NCI-H460 (cell line): ENCODE data around the gene MMP17. TPM values are rescaled to one million over a fixed set of nuclear protein-coding genes. Genes with fewer than 3 reads are reported as not detected.
"Not testable (repeated sequence)": the region's sequence is repeated elsewhere in the genome, so short reads cannot be mapped to it uniquely, and the experiment has no call there.

Experiments used
- DNase-seq: peaks from one replicate; pipeline ENCODE4 v3.0.0-alpha.2; 2016; ENCODE audit warnings: low read depth; ENCODE audit errors: extremely low read depth
- total RNA-seq: library from RNA; depleted of rRNA; stranded (reverse); fragments of >200 nt; shearing (Covaris generic); gene quantifications from 2 replicates; pipeline ENCODE4 v1.2.3, GENCODE V29; 2014

The MMP17 gene
- total RNA-seq, 1 experiment from 2014 or later, result 32.6 TPM

- DNase-seq, result no peak
These were observed 28.2 kb upstream of the MMP17 start for GRCh38 chr12:131799828-131800593.

- no peak for DNase-seq
These were observed 27.5 kb upstream of the MMP17 start for GRCh38 chr12:131800594-131801135.

- DNase-seq, result no peak
These were observed 26.8 kb upstream of the MMP17 start for GRCh38 chr12:131801254-131801866.

DNA sequence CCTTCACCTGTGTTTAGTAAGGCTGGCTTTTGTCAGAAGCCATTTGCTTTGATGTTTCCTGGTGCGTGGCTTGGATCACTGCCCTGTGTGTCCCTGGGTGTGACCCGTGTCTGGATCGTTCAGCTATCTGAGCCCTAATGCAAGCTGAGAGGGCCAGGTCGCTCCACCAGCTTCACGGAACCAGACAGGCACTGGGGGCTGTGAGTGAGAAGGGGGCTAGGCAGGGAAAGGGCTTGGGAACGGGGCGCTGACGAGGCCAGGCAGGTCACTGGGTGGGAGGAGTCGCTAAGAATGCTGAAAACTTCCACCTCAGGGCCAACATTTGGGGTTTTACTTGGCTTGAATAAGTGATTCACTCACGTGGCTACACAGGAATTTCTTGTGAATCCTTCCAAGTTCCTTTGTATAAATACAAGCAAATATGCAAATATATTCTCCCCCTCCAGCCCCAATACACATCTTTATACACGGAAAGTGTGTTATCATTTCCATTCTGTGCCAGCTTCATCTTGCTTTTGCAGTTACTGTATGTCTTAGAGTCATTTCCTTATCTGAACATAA is 24.2 kb upstream of the MMP17 start:
- DNase-seq, result no peak

DNA sequence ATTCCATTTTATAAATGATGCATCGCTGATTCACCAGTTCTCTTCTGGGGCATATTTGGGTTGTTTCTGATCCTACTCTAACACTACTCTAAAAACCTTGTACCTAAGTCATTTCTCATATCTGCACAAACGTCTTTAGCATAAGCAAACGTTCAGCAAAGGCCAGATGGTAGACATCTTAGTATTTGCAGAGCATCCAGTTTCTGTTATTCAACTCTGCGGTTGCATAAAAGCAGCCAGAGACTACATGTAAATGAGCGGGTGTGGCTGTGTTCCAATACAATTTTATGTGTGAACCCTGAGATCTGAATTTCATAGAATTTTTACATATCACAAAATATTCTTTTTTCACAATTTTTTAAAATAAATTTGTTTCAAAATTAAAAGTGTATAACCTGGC is 22.8 kb upstream of the MMP17 start:
- no peak for DNase-seq

DNA sequence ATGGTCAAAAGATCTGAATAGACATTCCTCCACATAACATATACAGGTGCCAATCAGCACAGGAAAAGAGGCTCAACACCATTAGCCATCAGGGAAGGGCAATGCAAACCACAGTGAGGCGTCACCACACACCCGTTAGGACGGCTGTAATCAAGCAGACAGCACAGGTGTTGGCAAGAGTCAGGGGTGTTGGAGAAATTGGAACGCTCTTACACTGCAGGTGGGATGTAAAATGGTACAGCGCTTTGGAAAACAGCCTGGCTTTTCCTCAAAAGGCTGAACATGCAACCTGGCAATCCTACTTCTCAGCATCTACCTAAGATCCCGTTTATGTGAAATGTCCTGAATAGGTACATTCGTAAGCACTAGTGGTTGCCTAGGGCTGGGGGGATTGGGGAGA is 21.5 kb upstream of the MMP17 start:
- DNase-seq, result no peak

DNA sequence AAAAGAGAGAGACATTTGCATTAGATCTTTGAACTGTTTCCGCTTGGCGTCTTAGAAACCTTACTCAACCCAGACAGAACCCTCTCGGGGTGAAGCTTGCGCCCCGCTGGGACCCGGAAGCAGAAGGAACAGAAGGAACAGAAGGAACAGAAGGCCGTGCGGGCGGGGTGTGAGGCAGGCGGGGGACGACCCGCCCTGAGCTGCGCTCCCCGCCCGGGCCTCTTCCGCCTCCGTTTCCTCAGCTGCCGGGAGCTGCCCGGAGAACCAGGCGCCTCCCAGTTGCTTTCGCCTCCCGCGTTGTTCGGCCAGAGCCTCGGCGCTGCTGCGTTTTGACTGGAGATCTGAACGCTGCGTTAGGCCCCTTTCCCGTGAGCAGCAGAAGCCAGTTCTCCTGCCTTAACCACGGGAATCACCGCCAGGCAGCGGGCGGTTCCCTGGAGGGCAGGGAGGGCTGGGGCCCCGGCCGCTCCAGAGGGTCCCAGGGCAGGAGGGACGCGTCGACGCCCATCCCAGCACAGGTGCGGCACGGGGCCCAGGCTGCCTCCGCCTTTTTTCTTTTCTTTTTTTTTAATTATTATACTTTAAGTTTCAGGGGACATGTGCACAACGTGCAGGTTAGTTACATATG is 19.3 kb upstream of the MMP17 start:
- no peak for DNase-seq

DNA sequence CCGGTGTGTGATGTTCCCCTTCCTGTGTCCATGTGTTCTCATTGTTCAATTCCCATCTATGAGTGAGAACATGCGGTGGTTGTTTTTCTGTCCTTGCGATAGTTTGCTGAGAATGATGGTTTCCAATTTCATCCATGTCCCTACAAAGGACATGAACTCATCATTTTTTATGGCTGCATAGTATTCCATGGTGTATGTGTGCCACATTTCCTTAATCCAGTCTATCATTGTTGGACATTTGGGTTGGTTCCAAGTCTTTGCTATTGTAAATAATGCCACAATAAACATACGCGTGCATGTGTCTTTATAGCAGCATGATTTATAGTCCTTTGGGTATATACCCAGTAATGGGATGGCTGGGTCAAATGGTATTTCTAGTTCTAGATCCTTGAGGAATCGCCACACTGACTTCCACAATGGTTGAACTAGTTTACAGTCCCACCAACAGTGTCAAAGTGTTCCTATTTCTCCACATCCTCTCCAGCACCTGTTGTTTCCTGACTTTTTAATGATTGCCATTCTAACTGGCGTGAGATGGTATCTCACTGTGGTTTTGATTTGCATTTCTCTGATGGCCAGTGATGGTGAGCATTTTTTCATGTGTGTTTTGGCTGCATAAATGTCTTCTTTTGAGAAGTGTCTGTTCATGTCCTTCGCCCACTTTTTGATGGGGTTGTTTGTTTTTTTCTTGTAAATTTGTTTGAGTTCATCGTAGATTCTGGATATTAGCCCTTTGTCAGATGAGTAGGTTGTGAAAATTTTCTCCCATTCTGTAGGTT is 18.5 kb upstream of the MMP17 start:
- DNase-seq, result not testable (repeated sequence)

GRCh38 chr12:131810726-131811125 is 17.5 kb upstream of the MMP17 start:
- no peak for DNase-seq

- no peak for DNase-seq
These were observed 13.1 kb upstream of the MMP17 start for GRCh38 chr12:131815131-131815530.

- no peak for DNase-seq
These were observed 11.7 kb upstream of the MMP17 start for GRCh38 chr12:131816495-131816894.

- DNase-seq, result no peak
These were observed 11.0 kb upstream of the MMP17 start for GRCh38 chr12:131817241-131817640.

GRCh38 chr12:131818821-131819585 is 9.2 kb upstream of the MMP17 start:
- DNase-seq, result no peak

- DNase-seq, result no peak
These were observed 3.7 kb upstream of the MMP17 start for GRCh38 chr12:131824450-131824849.

DNA sequence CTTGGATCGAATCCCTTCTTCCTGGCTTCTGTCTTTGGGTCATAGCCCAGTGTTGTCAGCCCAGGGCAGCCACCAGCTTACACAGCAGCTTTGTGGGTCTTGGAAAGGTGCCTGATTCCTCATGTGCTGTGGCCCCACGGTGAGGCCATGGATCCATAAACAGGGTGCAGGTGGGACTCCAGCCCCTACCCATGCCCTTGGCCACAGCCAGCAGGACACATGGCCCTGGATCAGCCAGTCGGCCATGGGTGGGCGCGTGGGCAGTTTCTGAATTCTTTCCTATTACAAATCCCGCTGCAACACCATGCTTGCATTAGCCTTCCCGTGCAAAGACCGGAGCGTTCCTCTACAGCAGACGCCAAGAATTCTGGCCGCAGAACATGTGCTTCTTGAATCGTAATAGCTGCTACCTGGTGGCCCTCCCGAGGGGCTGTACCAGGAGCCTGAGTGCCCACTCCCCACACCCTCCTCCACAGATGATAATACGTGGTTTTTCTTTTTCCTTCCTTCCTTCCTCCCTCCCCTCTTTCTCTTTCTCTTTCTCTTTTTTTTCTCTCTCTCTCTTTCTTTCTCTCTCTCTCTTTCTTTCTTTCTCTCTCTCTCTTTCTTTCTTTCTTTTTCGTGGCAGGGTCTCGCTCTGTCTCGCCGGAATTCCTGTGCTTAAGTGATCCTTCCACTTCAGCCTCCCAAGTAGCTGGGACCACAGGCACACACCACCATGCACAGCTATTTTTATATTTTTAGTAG is 2.9 kb upstream of the MMP17 start:
- DNase-seq, result no peak

GRCh38 chr12:131826097-131826928 is 1.9 kb upstream of the MMP17 start:
- DNase-seq, result no peak

- no peak for DNase-seq
These were observed 620 bp downstream of the MMP17 start for GRCh38 chr12:131828671-131829355.

DNA sequence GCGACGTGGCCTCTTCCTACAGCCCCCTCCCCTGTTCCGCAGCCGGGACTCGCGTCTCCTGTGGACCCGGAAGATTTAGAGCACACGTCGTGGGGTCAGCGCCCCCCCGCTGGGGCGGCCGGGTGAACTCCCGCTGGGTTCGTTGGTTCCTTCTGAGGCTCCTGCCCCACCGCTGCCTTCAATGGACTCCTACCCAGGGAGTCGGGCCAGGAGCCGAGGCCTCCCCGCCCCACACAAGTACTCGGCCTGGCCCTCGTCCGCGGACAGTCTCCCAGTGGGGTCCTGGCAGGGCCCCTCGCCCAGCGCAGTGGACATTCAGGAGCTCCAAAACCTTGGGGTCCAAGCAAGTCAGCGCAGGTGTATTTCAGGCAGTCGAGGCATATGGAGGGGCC is 1.2 kb downstream of the MMP17 start:
- no peak for DNase-seq
